Fibroblast of lung (primary cell): Measurements from ENCODE around the gene AADAT.

Experiments used
- EZH2 ChIP-seq: IDR thresholded peaks from 2 replicates; pipeline ENCODE4 v1.5.1; 2012; ENCODE audit warnings: low read length, control low read depth, mild to moderate bottlenecking; ENCODE audit errors: missing control alignments
- TF ChIP-seq, protein P1 (sequence below), 2 donors: IDR thresholded peaks in 1 of 2; conservative IDR thresholded peaks in 1 of 2; 1 replicate in 1 of 2; 2 replicates in 1 of 2; pipeline ENCODE4 v1.5.1; 2011 to 2012; ENCODE audit warnings: low read length in 2 of 2, control low read depth in 1 of 2, inconsistent platforms in 1 of 2, low read depth in 1 of 2, mild to moderate bottlenecking in 1 of 2

DNA sequence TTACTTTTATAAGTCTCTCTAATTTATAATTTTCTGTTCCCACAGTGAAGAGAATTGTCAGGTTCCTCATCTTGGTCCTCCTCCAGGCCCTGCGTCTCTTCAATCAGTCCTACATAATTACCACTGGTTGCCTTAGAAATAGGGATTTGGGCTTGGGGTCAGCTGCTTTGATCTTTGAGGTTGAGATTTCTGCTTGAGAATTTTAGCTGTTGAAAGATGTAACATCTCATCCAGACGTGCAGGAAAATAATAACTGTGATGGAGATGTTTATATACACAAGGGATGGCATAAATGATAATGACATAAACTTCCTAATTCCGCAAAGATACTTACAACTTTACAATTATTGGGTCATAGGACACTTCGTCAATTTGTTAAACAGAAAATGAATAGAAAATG is 30.3 kb downstream of the AADAT start:
- no peak for TF ChIP-seq EZH2
- TF ChIP-seq, protein P1, sequence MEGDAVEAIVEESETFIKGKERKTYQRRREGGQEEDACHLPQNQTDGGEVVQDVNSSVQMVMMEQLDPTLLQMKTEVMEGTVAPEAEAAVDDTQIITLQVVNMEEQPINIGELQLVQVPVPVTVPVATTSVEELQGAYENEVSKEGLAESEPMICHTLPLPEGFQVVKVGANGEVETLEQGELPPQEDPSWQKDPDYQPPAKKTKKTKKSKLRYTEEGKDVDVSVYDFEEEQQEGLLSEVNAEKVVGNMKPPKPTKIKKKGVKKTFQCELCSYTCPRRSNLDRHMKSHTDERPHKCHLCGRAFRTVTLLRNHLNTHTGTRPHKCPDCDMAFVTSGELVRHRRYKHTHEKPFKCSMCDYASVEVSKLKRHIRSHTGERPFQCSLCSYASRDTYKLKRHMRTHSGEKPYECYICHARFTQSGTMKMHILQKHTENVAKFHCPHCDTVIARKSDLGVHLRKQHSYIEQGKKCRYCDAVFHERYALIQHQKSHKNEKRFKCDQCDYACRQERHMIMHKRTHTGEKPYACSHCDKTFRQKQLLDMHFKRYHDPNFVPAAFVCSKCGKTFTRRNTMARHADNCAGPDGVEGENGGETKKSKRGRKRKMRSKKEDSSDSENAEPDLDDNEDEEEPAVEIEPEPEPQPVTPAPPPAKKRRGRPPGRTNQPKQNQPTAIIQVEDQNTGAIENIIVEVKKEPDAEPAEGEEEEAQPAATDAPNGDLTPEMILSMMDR (conservative IDR thresholded peaks at IDR 0.05 in 1 of 2, IDR thresholded peaks at IDR 0.05 in 1 of 2; ENCODE audit: low read depth in 1 of 2, low read length in 2 of 2): no peak
